ENCODE measurements around the gene DNAH17. TPM values are rescaled to one million over a fixed set of nuclear protein-coding genes. Genes with fewer than 3 reads are reported as not detected.

The DNAH17 gene, protein sequence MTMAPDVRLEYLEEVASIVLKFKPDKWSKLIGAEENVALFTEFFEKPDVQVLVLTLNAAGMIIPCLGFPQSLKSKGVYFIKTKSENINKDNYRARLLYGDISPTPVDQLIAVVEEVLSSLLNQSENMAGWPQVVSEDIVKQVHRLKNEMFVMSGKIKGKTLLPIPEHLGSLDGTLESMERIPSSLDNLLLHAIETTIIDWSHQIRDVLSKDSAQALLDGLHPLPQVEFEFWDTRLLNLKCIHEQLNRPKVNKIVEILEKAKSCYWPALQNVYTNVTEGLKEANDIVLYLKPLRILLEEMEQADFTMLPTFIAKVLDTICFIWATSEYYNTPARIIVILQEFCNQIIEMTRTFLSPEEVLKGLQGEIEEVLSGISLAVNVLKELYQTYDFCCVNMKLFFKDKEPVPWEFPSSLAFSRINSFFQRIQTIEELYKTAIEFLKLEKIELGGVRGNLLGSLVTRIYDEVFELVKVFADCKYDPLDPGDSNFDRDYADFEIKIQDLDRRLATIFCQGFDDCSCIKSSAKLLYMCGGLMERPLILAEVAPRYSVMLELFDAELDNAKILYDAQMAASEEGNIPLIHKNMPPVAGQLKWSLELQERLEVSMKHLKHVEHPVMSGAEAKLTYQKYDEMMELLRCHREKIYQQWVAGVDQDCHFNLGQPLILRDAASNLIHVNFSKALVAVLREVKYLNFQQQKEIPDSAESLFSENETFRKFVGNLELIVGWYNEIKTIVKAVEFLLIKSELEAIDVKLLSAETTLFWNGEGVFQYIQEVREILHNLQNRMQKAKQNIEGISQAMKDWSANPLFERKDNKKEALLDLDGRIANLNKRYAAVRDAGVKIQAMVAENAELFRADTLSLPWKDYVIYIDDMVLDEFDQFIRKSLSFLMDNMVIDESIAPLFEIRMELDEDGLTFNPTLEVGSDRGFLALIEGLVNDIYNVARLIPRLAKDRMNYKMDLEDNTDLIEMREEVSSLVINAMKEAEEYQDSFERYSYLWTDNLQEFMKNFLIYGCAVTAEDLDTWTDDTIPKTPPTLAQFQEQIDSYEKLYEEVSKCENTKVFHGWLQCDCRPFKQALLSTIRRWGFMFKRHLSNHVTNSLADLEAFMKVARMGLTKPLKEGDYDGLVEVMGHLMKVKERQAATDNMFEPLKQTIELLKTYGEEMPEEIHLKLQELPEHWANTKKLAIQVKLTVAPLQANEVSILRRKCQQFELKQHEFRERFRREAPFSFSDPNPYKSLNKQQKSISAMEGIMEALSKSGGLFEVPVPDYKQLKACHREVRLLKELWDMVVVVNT (N-terminal part only)
- total RNA-seq: under 0.01 TPM

- DNase-seq: no peak
Measured at GRCh38 chr17:78577296-78577695, at the start of gene DNAH17. DNAH17 (minus strand) TSS chr17:78577396; CDS start chr17:78575057, 2,339 bp downstream.

- DNase-seq: no peak
Measured at GRCh38 chr17:78624324-78625151, 47.3 kb upstream of the DNAH17 start.

DNA sequence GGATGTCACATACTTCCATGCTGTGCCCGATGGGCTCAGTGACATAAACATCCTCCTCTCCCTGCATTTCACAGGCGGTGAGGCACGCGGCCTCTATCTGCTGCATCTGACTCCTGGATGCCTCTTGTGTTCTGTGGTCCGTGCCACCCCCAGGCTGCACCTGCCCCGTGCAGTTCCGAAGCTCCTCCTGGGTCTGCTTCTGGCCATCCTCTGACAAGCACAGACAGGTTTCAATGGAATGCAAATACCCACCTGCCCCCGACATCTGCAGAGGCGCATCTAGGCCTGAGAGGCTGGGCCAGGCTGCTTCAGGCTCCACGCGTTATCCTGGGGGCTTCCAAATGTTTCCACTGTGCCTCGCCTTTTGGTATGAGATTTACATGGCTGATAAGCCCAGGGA is 46.3 kb upstream of the DNAH17 start:
- DNase-seq: no peak

- no peak for DNase-seq
Measured at GRCh38 chr17:78622491-78623265, 45.5 kb upstream of the DNAH17 start.

DNA sequence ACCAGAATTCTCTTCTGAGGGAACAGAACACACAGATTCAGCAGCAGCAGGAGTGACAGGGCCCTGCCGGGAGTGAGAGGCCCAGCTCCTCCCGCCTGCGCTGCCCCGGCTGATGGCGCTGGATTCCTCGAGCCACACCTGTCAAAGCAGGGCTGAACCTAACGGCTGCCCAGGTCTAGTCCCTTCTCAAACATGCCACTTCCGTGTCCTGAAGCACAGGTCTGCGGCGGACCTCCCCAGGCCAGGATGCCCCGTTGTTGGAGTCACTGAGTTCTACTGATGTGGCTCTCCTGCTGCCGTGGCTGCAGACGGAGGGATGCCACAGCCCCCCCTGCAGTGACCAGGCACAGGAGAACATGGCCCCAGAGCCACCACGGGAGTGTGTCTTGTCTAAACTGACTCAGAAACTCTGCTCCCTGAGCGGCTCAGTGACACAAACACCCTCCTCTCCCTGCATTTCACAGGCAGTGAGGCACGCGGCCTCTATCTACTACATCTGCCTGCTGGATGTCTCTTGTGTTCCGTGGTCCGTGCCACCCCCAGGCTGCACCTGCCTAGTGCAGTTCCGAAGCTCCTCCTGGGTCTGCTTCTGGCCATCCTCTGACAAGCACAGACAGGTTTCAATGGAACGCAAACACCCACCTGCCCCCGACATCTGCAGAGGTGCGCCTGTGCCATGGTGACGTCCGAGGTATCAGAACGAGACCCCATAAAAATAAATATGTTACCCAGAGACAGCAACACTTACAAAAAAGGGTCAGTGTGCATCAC is 44.7 kb upstream of the DNAH17 start:
- no peak for DNase-seq

DNA sequence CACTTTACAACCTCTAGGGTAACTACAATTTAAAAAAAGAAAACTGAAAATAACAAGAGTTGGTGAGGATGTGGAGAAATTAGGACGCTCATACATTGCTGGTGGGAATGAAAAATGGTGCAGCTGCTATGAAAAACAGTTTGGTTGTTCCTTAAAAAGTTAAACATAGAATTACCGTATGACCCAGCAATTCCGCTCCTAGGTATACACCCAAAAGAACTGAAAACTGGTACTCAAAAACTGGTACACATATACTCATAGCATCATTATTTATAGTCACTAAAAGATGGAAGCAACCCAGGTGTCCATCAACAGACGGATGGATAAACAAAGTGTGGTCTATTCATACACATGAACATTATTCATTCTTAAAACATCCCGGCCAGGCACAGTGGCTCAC is 42.9 kb upstream of the DNAH17 start:
- no peak for DNase-seq

GRCh38 chr17:78619334-78619733 is 42.1 kb upstream of the DNAH17 start:
- no peak for DNase-seq

GRCh38 chr17:78618264-78619066 is 41.3 kb upstream of the DNAH17 start:
- no peak for DNase-seq

GRCh38 chr17:78617511-78618061 is 40.4 kb upstream of the DNAH17 start:
- DNase-seq: no peak

DNA sequence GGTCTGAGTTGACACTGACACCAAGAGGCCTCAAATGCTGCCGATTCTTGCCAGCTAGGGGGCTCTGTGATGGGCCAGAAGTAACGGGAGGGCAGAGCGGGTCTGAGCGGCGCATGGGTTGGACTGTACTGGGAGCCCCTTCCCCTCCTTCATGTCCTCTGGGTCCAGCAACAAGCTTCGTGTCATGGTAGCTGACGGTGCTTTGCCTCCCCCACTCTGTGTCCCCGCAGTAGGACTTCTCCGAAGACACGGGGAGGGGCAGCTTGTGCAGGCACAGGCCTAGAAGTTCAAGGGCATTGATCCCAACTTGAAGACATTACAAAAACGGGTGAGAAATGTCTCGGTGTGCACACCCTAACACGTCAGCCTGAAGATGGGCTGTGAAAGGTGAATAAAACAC is 39.8 kb upstream of the DNAH17 start:
- no peak for DNase-seq

GRCh38 chr17:78615631-78616030 is 38.4 kb upstream of the DNAH17 start:
- no peak for DNase-seq

- no peak for DNase-seq
Measured at GRCh38 chr17:78613416-78613815, 36.2 kb upstream of the DNAH17 start.

GRCh38 chr17:78611607-78612006 is 34.4 kb upstream of the DNAH17 start:
- no peak for DNase-seq

- no peak for DNase-seq
Measured at GRCh38 chr17:78610951-78611511, 33.8 kb upstream of the DNAH17 start.

DNA sequence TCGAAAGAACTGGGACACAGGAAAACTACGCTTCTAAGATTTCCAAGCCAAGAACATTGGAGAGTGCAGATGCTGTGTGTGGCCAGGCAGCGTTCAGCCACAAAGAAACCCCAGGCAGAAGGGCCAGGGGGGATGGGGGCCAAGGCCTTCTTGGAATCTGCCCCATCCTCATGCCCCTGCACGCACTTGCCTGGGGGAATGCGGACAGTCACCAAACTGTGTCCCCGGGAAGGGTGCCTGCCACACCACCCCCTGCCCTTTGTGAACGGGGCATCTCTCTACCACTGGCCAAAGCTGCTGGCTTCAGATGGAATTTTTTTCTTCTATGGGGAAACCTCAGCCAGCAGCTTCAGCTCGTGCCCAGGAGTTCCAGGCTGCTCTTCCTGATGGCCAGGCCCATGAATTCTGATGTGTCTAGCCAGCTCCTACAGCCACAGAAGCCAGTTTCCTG is 32.0 kb upstream of the DNAH17 start:
- no peak for DNase-seq

GRCh38 chr17:78608804-78609186 is 31.6 kb upstream of the DNAH17 start:
- DNase-seq: no peak

GRCh38 chr17:78608122-78608803 is 31.1 kb upstream of the DNAH17 start:
- no peak for DNase-seq

GRCh38 chr17:78607038-78607437 is 29.8 kb upstream of the DNAH17 start:
- no peak for DNase-seq

Measured in occipital lobe (tissue), 2 donors.